Kasumi-1 (cell line): ENCODE data around the gene CD200R1.

Experiments used
- DNase-seq, 2 experiments: peaks; one replicate each; lab custom pipeline; 2025; lab: John Stamatoyannopoulos, UW

Gene CD200R1

GRCh38 chr3:112888381-112889085, 86.4 kb downstream of the CD200R1 start:
- DNase-seq = no peak

- DNase-seq = no peak
Measured at GRCh38 chr3:112884678-112885290, 90.1 kb downstream of the CD200R1 start.

GRCh38 chr3:112881891-112882290, 93.0 kb downstream of the CD200R1 start:
- DNase-seq = no peak

- DNase-seq = no peak
Measured at GRCh38 chr3:112875561-112875960, 99.3 kb downstream of the CD200R1 start.

- DNase-seq = no peak
Measured at GRCh38 chr3:112874725-112875124, 100.2 kb downstream of the CD200R1 start.

GRCh38 chr3:112873632-112874031, 101.3 kb downstream of the CD200R1 start:
- DNase-seq = no peak

GRCh38 chr3:112871735-112872134, 103.2 kb downstream of the CD200R1 start:
- no peak for DNase-seq
